HG03196 (cell line): ENCODE results near the gene PHLDB2.

Experiments
- ATAC-seq: cut with Tn5 transposase; IDR thresholded peaks from one replicate; pipeline ENCODE4 v1.9.1; 2021; ENCODE audit not compliant: unreplicated experiment

Gene PHLDB2

GRCh38 chr3:111850537-111850936 is 8.5 kb upstream of the PHLDB2 start:
- no peak for ATAC-seq

GRCh38 chr3:111851511-111851954 is 7.5 kb upstream of the PHLDB2 start:
- ATAC-seq, result no peak

DNA sequence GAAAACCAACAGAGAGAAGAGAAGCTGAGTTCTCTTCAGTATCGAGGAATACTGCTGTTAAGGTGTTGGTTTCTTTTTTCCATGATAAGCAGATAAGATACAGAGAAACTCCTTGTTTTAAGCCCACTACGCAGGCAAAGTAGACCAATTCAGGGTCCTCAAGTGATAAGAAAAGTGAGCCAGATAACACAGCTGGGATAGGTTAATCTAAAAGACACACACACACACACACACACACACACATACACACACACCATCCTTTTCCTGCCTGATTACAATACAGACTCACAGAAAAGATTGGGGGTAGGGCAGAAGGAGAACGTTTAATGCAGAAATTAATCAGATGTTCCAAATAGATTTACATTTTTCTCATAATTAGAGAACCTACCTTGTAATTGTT is 6.5 kb upstream of the PHLDB2 start:
- ATAC-seq, result no peak

DNA sequence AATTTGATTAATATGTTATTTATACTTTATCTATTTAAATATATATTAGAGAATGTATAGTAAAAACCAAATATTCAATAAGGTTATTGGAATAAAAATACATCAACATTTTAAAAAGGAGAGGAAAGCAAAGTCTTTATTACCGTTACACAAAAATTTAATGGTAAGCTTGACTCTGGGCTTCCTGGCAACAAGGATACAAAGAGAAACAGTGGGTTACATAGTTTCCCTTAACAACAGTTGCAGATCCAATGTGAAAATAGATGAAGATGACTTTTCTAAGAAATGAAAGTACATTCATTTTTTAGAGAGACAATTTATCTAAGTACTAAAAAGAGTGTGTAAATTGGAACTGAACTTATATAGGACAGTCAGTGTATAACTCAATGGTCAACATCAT is 6.0 kb upstream of the PHLDB2 start:
- no peak for ATAC-seq

DNA sequence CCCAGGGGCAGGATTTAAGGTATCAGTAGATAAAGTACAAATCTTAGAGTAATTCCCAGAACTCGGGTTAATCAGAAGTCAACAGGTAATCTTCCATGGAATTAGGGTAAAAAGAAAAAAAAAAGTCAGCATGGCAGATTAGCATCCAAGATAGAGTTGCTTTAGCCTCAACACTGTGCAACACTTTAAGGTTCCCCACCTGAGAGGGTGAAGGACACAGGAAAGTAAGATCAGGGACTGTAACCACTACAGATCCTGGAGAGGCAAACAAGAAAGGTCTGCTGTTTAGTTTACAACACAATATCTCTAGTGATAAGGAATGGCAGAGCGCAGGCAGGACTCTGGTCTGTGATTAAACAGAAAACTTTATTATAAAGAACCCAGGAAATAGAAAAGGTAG is 4.1 kb upstream of the PHLDB2 start:
- ATAC-seq, result no peak

GRCh38 chr3:111856501-111856900 is 2.6 kb upstream of the PHLDB2 start:
- ATAC-seq, result no peak

DNA sequence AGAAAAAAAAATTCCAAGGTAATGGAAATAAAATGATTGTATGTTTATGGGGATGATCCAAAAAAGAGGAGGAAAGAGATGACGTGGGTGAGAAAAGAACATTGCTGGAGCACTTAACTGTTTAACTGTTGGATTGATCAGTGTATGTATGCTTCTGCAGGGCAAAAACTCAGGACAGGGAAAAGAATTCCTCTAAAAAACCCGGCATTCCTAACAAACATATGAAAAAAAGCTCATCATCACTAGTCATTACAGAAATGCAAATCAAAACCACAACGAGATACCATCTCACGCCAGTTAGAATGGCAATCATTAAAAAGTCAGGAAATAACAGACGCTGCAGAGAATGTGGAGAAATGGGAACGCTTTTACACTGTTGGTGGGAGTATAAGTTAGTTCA is 1.6 kb upstream of the PHLDB2 start:
- ATAC-seq, result no peak

DNA sequence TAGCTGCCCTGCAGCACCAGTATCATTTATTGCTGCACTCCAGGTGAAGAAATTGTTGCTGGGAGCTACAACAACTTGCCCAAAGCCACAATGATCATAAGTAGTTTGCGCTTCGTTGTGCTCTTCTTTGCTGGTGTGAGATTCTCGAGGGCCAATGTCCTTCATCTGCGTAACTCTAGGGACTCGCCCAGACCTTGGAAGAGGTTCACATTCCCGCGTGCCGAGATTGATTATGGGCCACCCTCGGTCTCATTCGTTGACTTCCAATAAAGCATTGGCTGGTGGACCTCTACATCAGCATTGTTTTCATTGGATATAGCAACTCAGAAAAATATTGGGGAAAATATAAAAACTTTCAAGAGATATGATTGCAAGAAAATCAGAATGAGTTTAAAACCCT is 423 bp upstream of the PHLDB2 start:
- ATAC-seq, result no peak

DNA sequence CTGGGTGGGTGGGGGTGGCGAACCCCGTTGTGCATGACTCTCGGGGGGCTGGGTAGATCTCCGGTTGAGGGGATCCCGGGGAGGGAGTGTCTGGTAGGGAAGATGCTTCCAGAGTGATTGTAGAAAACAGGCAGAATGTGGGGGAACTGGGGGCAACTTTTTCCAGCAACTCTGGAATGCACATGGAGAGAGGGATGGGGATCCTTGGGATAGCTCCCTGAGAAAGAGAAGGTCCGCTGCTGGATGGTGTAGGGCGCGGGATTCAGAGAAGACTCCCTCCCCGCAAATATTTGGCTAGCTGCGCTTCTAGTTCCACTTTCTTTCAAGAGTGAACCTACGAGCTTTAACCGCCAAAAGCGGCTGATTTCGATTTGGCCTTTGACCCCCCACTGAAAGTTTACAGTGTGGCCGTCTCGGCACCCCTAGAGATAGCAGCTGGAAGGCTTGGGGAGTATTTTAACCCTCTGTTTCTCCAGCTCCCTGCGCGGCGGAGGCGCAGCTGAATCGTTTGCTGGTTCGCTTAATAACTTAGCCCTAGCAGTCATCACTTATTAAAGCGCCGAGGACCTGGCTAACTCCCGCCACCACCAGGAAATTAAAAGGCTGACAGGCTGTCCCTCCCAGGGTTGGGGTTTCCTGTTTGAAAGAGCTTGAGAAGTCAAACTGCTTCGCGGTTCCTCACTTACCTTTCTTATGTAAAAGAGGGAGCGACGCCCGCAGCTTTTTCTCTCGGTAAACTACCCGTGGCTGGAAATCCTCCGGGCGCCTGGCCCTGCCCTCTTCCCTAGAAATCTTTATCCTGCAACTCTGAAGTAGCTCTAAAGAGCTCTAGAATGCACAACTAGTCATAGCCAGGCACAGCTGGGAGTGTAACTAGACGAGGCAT is 1.2 kb downstream of the PHLDB2 start:
- peak; percentile 95 for ATAC-seq

GRCh38 chr3:111861391-111861790 is 2.3 kb downstream of the PHLDB2 start:
- no peak for ATAC-seq

- no peak for ATAC-seq
These were observed 3.4 kb downstream of the PHLDB2 start for GRCh38 chr3:111862415-111862814.

DNA sequence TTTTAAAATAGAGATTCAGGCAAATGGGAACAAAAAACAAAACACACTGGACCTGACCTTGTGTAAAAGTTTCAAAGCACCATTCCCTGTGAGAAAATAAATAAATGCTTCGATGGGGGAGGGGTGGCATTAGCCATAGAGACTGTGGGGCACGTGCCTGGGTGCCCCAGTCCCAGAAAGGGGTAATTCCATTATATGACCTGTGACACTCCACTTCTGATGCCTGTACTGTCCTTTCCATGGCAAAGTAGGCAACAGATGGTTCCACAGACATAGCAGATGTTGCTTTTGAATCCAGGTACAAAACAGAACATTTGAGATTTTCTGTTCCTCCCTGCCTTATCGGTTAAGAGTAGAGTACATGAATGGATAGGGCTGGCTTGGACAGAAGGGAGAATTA is 3.9 kb downstream of the PHLDB2 start:
- ATAC-seq, result no peak

- no peak for ATAC-seq
These were observed 5.1 kb downstream of the PHLDB2 start for GRCh38 chr3:111863942-111864694.

GRCh38 chr3:111864821-111865656 is 6.0 kb downstream of the PHLDB2 start:
- ATAC-seq, result no peak

- no peak for ATAC-seq
These were observed 8.9 kb downstream of the PHLDB2 start for GRCh38 chr3:111867889-111868426.

- no peak for ATAC-seq
These were observed 11.6 kb downstream of the PHLDB2 start for GRCh38 chr3:111870620-111871019.

DNA sequence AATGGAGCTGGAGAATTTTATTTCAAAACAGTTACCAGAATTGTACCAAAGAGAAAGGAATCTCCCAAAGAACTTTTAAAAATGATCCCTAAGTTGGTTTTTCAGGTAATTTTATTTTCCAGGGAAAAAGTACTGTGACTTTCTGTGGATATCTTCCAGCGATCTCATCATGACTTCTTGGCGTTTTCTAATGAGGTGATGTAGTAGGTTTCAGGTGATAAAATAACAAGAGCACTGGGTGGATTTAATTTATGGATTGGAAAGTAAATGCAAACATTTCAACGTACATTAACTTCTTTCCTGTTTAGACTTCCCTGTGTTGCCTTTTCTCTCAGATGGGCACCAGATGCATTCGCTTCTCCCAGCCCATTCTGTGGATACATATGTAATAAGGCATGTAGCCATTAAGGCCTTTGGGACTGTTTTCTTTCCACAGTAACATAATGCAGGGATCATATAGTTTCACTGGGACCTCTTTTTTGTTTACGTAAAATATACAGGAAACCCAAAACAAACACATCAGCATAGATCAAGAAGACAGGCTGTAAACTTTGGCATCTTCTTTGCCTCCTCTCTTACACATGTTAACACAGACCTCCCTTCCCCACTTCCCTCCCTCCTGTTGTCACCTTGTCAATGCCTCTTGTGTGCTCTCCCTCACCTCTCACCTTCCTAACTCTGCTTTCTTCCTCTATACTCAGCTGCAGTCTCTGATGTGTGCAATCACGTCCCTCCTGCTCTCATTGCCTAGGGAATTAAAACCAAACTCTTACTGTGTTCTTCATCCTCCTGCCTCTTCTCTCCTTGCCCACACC is 13.0 kb downstream of the PHLDB2 start:
- ATAC-seq, result no peak

DNA sequence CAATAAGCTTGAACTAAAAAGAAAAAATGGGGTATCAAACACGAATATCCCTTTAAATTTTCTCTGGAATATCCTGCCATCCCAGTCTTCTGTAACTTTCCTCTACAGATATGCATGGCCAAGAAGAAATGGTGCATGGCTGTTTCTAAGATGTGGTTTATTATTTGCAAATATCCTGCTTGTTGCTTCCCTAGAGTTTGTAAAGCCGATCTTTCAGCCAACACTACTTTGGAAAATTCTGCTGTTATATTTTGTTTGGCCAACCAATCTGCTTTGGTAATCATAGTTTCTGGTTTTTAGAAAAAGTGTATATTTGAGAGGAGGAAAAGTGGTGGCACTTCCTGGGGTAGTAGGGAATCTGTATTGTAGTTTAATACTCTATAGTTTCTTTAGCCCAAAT is 13.9 kb downstream of the PHLDB2 start:
- ATAC-seq, result no peak

GRCh38 chr3:111874177-111874820 is 15.2 kb downstream of the PHLDB2 start:
- no peak for ATAC-seq

- ATAC-seq, result no peak
These were observed 22.4 kb downstream of the PHLDB2 start for GRCh38 chr3:111881480-111881879.
